Activated CD4-positive, alpha-beta T cell treated with anti-CD3 and anti-CD28 coated beads, Interleukin-2, amount 50 U/mL, for 16 hours (primary cell): ENCODE data around the gene GDPD3.
A peak's percentile ranks its signal among the peaks of the same experiment; 100 is the strongest.
"Not testable (repeated sequence)": the region's sequence is repeated elsewhere in the genome, so short reads cannot be mapped to it uniquely, and the experiment has no call there.

ENCODE experiments used
- DNase-seq: peaks from one replicate; pipeline ENCODE4 v3.0.0-alpha.2; 2020

The GDPD3 gene

DNA sequence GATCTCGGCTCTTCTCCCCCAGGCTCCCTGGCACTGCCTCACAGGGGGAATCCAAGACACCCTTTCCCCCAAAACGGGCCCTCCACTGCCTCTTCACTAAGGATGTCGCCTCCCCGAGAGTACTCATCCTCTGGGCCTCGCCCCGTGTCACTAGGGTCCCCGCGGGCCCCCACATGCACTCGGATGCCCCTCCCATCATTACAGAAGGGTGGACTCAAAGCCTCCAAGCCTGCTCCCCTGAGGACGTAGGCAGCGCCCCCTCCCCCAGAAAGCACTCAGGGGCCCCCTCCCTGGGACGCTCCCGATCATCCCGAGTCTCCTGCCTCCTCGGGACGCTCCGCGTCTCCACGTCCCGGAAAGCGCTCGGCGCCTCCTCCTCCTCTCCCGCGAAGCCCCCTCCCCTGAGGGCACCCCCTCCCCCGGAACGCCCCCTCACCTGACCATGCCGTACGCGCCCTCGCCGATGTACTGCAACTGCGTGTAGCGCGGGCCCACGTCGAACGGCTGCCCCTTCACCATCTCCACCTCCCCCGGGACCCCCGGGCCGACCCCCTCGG is 9.3 kb upstream of the GDPD3 start:
- DNase-seq = no peak

GRCh38 chr16:30121741-30122571 is 8.6 kb upstream of the GDPD3 start:
- DNase-seq = no peak

DNA sequence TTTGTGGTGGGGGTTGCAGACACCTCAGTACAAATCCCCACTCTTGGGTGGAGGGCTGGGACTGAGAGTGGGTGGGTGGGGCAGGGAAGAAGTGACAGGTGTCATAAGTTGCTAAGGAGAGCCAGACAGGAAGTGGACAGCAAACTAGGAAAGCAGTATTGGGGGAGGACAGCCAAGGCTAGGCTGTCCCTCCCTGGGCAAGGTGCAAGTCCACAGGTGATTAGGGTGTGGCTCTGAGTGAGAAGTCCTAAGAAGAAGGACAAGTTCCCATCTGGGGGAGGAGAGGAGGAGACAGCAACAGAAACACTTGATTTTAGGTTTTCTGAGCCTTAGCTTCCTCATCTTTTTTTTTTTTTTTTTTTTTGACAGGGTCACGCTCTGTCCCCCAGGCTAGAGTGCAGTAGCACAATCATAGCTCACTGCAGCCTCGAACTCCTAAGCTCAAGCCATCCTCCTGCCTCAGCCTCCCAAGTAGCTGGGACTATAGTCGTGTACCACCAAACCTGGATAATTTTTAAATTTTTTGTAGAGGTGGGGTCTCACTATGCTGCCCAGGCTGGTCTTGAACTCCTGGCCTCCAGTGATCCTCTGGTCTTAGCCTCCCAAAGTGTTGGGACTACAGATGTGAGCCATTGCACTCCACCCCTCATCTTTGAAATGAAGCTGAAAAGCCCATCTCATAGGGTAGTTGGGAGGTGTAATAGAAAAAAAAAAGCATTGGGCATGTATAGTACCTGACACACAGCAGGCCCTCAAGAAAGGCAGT is 7.2 kb upstream of the GDPD3 start:
- DNase-seq = no peak

- DNase-seq = no peak
Measured at GRCh38 chr16:30119428-30119827, 6.1 kb upstream of the GDPD3 start.

GRCh38 chr16:30117768-30118167 is 4.4 kb upstream of the GDPD3 start:
- no peak for DNase-seq

DNA sequence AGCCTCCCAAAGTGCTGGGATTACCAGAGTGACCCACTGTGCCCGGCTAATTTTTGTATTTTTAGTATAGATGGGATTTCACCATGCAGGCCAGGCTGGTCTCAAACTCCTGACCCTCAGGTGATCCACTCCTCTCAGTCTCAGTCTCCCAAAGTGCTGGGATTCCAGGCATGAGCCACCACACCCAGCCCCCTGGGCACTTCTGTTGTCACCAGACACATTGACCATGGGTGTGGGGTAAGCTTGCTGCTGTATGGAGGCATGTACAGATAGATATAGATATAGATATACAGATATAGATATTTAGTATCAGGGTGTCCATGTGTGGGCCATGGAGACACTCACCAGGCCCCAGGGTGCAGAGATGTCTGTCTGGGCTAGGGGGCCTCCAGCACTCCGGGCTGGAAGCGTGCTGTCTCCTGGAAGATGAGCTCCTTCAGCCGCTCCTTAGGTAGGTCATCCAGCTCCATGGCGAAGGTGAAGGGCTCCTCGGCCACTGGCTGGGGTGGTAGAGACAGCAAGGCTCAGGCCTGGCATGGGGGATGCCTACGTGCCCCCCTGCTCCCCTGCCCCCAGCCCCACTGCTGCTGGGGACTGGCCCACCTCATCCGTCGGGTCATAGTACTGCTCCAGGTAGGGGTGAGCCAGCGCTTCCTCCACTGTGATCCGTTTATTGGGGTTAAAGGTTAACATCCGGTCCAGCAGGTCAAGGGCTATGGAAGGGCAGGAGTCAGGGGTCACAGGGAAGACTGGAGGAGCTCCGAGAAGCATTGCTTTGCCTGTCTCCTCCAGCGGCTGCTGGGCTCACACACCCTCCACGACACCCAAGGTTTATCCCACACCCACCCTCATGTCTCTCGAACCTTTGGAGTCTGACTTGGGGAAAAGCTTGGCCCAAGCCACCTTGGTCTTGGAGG is 3.2 kb upstream of the GDPD3 start:
- DNase-seq = no peak

GRCh38 chr16:30115238-30115637 is 1.9 kb upstream of the GDPD3 start:
- DNase-seq = no peak

- DNase-seq = not testable (repeated sequence)
Measured at GRCh38 chr16:30114833-30115232, 1.5 kb upstream of the GDPD3 start.

DNA sequence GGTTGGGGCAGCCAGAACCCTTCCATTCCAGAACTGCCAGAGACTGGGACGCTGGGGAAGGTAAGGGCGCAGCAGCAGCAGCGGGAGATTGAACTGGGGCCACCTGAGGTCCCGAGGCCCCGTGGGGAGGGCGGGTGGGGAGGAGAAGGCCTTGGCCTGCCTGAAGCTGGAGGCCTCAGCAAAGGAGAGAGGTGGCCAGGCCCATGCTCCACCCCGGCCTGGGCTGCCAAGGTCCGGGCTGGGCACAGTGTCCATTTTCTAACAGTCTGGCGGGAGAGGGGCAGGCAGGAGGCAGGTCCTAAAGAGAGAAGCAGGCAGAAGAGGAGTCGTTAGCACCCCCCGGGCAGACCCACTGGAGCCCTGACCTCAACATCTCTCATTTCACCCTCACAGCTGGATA is 1.1 kb upstream of the GDPD3 start:
- no peak for DNase-seq

DNA sequence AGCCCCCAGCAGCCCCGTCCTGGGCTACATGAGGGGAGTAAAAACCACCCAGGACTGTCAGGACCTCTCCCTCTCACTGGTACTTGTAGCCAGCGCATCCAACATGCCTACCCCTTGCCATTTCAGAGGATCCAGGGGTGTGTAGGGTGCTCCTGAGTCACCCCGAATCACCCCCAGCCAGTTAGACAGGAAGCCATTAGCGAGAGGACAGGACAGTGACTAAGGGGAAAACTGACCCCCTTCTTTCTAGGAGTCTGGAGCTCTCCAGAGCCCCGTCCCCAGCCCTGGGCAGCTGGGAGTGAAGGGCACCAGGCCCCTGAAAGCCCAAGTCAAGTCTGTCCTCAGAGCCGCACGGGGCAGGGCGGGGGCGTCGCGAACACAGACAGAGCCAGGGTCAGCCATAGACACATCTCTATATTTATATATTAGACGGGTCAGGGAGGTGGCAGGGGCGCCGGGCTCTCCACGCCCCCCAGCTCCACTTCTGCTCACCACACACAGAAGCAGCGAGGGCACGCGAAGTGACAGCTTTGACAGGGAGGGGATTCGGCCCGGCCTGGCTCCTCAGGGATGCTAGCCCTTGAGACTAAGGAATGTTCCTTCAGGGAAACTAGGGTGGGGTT is 485 bp upstream of the GDPD3 start:
- no peak for DNase-seq

GRCh38 chr16:30112197-30113030 is 923 bp downstream of the GDPD3 start:
- DNase-seq = peak; percentile 75

DNA sequence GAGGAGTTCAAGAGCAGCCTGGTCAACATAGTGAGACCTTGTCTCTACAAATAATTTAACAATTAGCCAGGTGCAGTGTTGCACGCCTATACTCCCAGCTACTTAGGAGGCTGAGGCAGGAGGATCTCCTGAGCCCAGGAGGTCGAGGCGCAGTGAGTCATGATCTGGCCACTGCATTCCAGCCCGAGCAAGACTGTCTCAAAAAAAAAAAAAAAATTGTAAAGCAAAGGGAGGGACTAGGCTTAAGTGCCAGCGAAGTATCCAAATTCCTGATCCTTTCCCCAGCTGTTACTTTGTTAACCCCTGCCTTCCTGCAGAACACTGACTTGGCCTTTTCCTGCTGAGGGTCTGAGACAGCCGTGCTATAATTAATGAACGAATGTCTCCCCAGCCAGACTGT is 2.7 kb downstream of the GDPD3 start:
- DNase-seq = no peak

DNA sequence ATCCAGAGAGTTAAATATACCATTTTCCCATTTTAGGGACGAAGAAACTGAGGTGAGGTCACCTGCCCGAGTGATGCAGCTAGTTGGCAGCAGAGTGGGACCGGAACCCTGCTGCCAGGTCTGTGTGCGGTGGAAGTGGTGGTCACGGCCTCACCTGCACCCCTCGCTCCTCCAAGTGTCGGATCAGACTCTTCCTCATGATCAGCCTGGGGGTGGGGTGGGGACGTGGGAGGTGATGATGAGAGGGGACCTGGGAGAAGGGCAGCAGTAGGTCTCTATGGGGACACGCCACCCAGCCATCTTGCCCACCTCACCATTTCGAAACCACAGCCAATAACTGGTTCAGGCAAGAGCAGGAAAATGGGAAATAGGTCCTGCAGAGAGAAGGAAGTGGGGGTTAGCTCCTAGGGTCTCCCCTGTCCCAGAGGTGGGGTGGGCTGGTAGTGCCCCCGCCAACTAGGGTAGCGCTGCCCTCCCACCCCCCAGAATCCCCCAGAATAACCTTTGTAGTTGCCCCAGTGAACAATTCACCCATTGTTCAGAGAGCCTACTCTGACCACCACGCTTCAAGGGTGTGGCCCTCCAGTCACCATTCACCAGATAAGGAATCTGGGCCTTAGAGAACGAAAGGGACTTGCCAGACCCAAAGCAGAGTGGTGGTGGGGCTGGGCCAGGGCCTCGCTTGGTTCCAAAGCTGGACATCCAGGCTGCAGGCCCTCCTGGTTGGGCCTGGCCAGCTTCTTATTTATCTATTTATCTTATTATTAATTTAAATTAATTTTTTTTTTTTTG is 5.1 kb downstream of the GDPD3 start:
- no peak for DNase-seq

- no peak for DNase-seq
Measured at GRCh38 chr16:30104492-30104891, 8.8 kb downstream of the GDPD3 start.

GRCh38 chr16:30104090-30104489 is 9.2 kb downstream of the GDPD3 start:
- no peak for DNase-seq

GRCh38 chr16:30096862-30097563 is 16.3 kb downstream of the GDPD3 start:
- no peak for DNase-seq

- DNase-seq = peak; percentile 87
Measured at GRCh38 chr16:30096105-30096861, 17.1 kb downstream of the GDPD3 start, which contains the start of gene YPEL3. YPEL3 (minus strand) TSS chr16:30096213; CDS start chr16:30095482, 731 bp downstream.

GRCh38 chr16:30095166-30096078 is 17.9 kb downstream of the GDPD3 start:
- no peak for DNase-seq
